ENCODE measurements around the gene MAPK8IP1. TPM values are rescaled to one million over a fixed set of nuclear protein-coding genes. Genes with fewer than 3 reads are reported as not detected.

Gene MAPK8IP1
- total RNA-seq, 4 donors from 2014 or later, result 9.8 to 17.5 (median 13.8) TPM

- H3K4me3 ChIP-seq, result peak within 1 kb of the TSS; percentile 85 to 89
- H3K27me3 ChIP-seq, result peaks cover 19% of the 10 kb centered on the region
- TF ChIP-seq POLR2A (IDR thresholded peaks at IDR 0.05) (peak; percentile 82 to 86), EP300 (IDR thresholded peaks at IDR 0.05) (no peak), POLR2AphosphoS5 (IDR thresholded peaks at IDR 0.05) (peak; percentile 96), CTCF (IDR thresholded peaks at IDR 0.05) (no peak)
- no peaks in the 10 kb centered on the region for H3K9me3 ChIP-seq
- peak; percentile 97 for ATAC-seq
- peaks cover 0 to 46% (median 22%) of the 10 kb centered on the region in 3 donors for H3K4me1 ChIP-seq
- 0% methylated on average over 5 of the region's 45 CpGs; no CpG with 5 or more reads in 1 of the 2 donors for WGBS, 2 donors (ENCODE audit: low coverage in 1 of 2)
- peaks cover 0 to 34% of the 10 kb centered on the region in 2 donors for H3K36me3 ChIP-seq
- H3K27ac ChIP-seq, result peak within 1 kb of the TSS; percentile 83 to 93 (median 90)
Observed at GRCh38 chr11:45917623-45918330, 32.3 kb downstream of the MAPK8IP1 start, which contains the start of gene PEX16. Gene PEX16, minus strand, starts transcription at chr11:45917877. Its CDS starts 66 bp downstream, at chr11:45917811.

GRCh38 chr11:45918331-45918941 is 33.0 kb downstream of the MAPK8IP1 start:
- Histone ChIP-seq H3K36me3 (peaks cover 0 to 27% of the 10 kb centered on the region in 2 donors), H3K27me3 (peaks cover 26% of the 10 kb centered on the region), H3K4me1 (peaks cover 0 to 53% (median 25%) of the 10 kb centered on the region in 3 donors), H3K27ac (peak overlapping the region; percentile 83 to 93 (median 90)), H3K9me3 (no peaks in the 10 kb centered on the region), H3K4me3 (peak overlapping the region; percentile 85 to 89)
- no peak for TF ChIP-seq CTCF (IDR thresholded peaks at IDR 0.05)
- peak; percentile 61 to 64 for TF ChIP-seq POLR2A (IDR thresholded peaks at IDR 0.05)
- TF ChIP-seq POLR2AphosphoS5 (IDR thresholded peaks at IDR 0.05), result peak; percentile 65
- TF ChIP-seq EP300 (IDR thresholded peaks at IDR 0.05), result no peak
- WGBS, 2 donors (ENCODE audit: low coverage in 1 of 2), result 0 to 6% methylated on average over 3 to 4 of the region's 38 CpGs
- peak; percentile 81 for ATAC-seq

- 36 to 100% methylated on average over 1 to 3 of the region's 7 CpGs for WGBS, 2 donors (ENCODE audit: low coverage in 1 of 2)
- Histone ChIP-seq H3K27ac (peak overlapping the region in 3 of 4 donors; percentile 89 to 93 (median 92)), H3K9me3 (no peaks in the 10 kb centered on the region), H3K4me1 (peaks cover 0 to 54% (median 25%) of the 10 kb centered on the region in 3 donors), H3K27me3 (peaks cover 30% of the 10 kb centered on the region), H3K36me3 (peaks cover 0 to 20% of the 10 kb centered on the region in 2 donors), H3K4me3 (peak overlapping the region in 1 of 2 donors; percentile 85)
- ATAC-seq, result no peak
- TF ChIP-seq POLR2A (IDR thresholded peaks at IDR 0.05) (no peak), CTCF (IDR thresholded peaks at IDR 0.05) (no peak), POLR2AphosphoS5 (IDR thresholded peaks at IDR 0.05) (no peak), EP300 (IDR thresholded peaks at IDR 0.05) (no peak)
Observed at GRCh38 chr11:45918962-45919675, 33.7 kb downstream of the MAPK8IP1 start.

- Histone ChIP-seq H3K4me1 (peaks cover 0 to 54% (median 25%) of the 10 kb centered on the region in 3 donors), H3K9me3 (no peaks in the 10 kb centered on the region), H3K27me3 (peaks cover 38% of the 10 kb centered on the region), H3K4me3 (no peak overlapping the region), H3K27ac (no peak overlapping the region), H3K36me3 (peaks cover 0 to 12% of the 10 kb centered on the region in 2 donors)
- WGBS, 2 donors (ENCODE audit: low coverage in 1 of 2), result 83 to 100% methylated on average over 3 to 8 of the region's 13 CpGs
- TF ChIP-seq POLR2A (IDR thresholded peaks at IDR 0.05), result no peak
- no peak for TF ChIP-seq POLR2AphosphoS5 (IDR thresholded peaks at IDR 0.05)
- TF ChIP-seq EP300 (IDR thresholded peaks at IDR 0.05), result no peak
- no peak for TF ChIP-seq CTCF (IDR thresholded peaks at IDR 0.05)
- no peak for ATAC-seq
Observed at GRCh38 chr11:45919806-45920530, 34.5 kb downstream of the MAPK8IP1 start.

Measured in gastroesophageal sphincter (tissue), 4 donors.